ENCODE measurements around the gene PPEF1. TPM values are rescaled to one million over a fixed set of nuclear protein-coding genes. Genes with fewer than 3 reads are reported as not detected.
A peak's percentile ranks its signal among the peaks of the same experiment; 100 is the strongest.
"Not testable (repeated sequence)": the region's sequence is repeated elsewhere in the genome, so short reads cannot be mapped to it uniquely, and the experiment has no call there.

The PPEF1 gene
- total and polyA plus RNA-seq, 5 experiments from 2014 or later, result 0.26 to 0.75 (median 0.55) TPM; not detected in 2

DNA sequence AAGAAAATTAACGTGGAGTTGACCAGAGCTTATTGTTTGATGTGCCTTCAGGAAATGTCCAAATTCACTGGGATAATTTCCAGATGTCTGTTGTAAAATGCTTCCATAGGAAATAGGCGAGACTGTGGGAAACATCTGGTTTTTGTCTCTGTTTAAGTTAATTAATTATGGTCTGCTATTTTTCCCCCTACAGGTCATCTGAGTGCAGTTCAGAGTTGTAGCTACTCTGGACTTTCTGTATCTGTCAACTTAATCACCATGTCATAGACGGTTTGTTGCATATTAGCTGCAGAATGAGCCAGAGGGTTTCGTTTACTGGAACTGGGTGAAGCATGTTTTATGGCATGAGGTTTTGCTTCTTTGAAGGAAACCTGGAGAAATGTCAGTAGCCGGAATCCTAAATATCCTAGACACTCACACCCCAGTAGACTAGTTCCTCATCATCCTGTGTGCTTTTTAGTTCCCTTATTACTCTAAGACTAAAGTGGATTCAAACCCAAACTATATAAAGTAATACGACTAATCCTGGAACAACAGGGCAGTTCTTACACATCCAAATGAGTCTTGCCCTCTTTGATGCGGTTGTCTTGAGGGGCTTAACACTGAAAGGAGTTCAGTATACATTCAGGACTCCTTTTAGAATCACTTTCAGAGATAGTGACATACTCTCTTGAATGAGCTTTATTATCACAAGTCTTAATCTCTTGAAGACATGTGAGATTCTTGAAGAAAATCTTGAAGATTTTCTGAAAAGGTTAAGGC lies 62.5 kb downstream of the PPEF1 start:
- peaks cover 0 to 20% (median 3%) of the 10 kb centered on the region in 3 donors for H3K36me3 Mint-ChIP-seq
- no peak overlapping the region for H3K27ac Mint-ChIP-seq
- H3K4me3 Mint-ChIP-seq, result no peak overlapping the region
- H3K27me3 Mint-ChIP-seq, result no peaks in the 10 kb centered on the region
- ATAC-seq (no peak), DNase-seq (no peak)
- no peaks in the 10 kb centered on the region for H3K4me1 Mint-ChIP-seq
- POLR2A ChIA-PET, result no interaction called here
- H3K9me3 Mint-ChIP-seq, result peaks cover 0 to 18% (median 10%) of the 10 kb centered on the region in 9 donors

DNA sequence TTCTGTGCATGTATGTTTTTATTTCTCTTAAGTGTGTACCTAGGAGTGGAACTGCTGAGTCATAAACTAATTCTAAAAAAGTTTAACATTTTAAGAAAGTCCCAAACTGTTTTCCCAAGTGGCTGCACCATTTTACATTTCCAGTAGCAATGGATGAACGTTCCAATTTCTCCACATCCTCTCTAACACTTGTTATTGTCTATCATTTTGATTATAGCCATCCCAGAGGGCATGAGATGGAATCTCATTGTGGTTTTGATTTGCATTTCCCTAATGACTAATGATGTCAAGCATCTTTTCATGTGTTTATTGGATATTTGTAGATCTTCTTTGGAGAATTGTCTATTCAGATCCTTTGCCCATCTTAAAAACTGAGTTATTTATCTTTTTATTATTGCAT lies 82.5 kb downstream of the PPEF1 start:
- no peaks in the 10 kb centered on the region for H3K27me3 Mint-ChIP-seq
- peaks cover 0 to 10% (median 0%) of the 10 kb centered on the region in 9 donors for H3K9me3 Mint-ChIP-seq
- ATAC-seq (no peak), DNase-seq (no peak)
- no peak overlapping the region for H3K4me3 Mint-ChIP-seq
- H3K27ac Mint-ChIP-seq, result no peak overlapping the region
- H3K36me3 Mint-ChIP-seq, result no peaks in the 10 kb centered on the region
- H3K4me1 Mint-ChIP-seq, result no peaks in the 10 kb centered on the region
- POLR2A ChIA-PET, result no interaction called here

DNA sequence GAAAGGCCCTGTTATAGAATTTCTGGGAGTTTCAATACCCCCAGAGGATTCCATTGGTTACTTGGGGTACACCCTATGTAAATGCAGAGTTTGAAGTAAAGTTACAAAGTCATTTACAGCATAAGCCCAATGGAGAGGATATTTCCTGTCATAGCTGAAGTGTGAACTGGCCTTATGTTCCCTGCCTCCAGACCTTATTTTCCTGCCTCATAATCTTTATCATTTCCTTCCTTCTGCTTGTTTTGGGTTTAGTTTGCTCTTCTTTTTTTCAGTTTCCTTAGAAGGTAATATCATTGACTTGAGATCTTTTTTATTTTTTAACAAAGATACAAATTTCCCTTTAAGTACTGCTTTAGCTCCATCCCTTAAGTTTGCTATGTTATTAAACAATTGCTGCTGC lies 85.4 kb downstream of the PPEF1 start:
- Mint-ChIP-seq H3K27ac (no peak overlapping the region), H3K4me1 (no peaks in the 10 kb centered on the region), H3K36me3 (no peaks in the 10 kb centered on the region), H3K9me3 (peaks cover 0 to 10% (median 0%) of the 10 kb centered on the region in 9 donors), H3K4me3 (no peak overlapping the region), H3K27me3 (no peaks in the 10 kb centered on the region)
- no peak for DNase-seq
- POLR2A ChIA-PET, result no interaction called here
- ATAC-seq, result no peak

DNA sequence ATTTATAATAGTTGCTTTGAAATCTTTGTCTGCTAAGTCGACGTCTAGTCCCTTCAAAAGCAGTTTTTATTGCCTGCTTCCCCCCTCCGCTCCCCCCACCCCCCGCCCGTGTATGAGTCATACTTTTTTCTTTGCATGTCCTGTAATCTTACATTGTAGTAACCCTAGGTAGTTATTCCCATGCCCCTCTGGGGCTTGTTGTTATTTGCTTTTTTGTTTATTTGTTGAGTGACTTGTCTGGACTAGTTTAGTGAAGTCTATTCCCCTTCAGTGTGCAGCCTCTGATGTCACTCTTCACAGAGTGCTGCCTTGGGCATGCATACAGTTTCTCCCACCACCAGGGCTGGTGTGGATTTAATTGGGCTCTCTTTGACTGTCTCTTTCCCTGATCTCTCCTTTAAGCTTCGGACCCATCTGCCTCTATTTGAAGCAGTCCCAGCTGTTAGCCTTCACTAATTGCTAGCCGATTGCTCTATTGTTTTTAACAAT lies 86.2 kb downstream of the PPEF1 start:
- Mint-ChIP-seq H3K4me3 (no peak overlapping the region), H3K4me1 (no peaks in the 10 kb centered on the region), H3K27me3 (no peaks in the 10 kb centered on the region), H3K27ac (no peak overlapping the region), H3K9me3 (peaks cover 0 to 10% (median 0%) of the 10 kb centered on the region in 9 donors), H3K36me3 (no peaks in the 10 kb centered on the region)
- DNase-seq (no peak), ATAC-seq (no peak)
- POLR2A ChIA-PET, result no interaction called here

DNA sequence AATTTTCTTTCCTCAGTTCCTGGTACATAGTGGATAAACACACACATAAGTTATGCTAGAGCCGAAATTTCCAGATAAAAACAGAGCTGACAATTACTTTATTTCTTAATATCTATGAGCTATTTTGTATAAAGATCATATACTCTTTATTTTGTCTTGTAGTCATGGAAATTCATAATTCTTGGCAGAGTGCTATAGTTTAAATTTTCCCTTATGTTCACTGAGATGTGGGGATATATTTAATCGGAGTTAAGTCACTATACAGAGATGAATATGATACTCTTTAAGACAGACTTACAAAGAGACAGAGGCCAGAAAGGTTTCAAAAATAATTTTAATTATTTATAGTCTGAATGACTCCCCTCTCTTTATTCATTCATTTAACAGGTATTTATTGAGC lies 89.7 kb downstream of the PPEF1 start:
- H3K36me3 Mint-ChIP-seq, result no peaks in the 10 kb centered on the region
- no peak overlapping the region for H3K4me3 Mint-ChIP-seq
- POLR2A ChIA-PET, result no interaction called here
- H3K4me1 Mint-ChIP-seq, result no peaks in the 10 kb centered on the region
- H3K27me3 Mint-ChIP-seq, result no peaks in the 10 kb centered on the region
- ATAC-seq, result no peak
- no peak for DNase-seq
- peaks cover 0 to 2% (median 0%) of the 10 kb centered on the region in 9 donors for H3K9me3 Mint-ChIP-seq
- no peak overlapping the region for H3K27ac Mint-ChIP-seq

DNA sequence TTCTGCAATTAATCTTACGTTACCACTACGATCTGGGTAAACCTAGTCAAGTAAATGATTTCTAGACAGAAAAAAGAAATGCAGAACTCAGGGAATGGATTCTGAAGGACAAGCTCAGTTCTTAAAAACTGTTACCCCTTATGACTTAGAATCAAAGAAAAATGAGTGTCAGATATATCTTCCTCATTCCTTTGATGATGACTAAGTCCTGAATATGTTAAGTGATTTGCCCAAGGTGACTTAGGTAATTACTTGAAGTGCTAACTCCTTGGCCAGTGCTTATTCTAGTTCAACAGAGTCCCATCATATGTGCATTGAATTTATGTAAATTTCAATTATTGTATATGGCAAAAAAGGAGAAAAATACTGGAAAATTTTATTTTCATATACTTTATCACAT lies 92.5 kb downstream of the PPEF1 start:
- Mint-ChIP-seq H3K4me3 (no peak overlapping the region), H3K27ac (no peak overlapping the region), H3K9me3 (peaks cover 0 to 2% (median 0%) of the 10 kb centered on the region in 9 donors), H3K36me3 (no peaks in the 10 kb centered on the region), H3K4me1 (no peaks in the 10 kb centered on the region), H3K27me3 (no peaks in the 10 kb centered on the region)
- POLR2A ChIA-PET, result no interaction called here
- DNase-seq (no peak), ATAC-seq (no peak)

DNA sequence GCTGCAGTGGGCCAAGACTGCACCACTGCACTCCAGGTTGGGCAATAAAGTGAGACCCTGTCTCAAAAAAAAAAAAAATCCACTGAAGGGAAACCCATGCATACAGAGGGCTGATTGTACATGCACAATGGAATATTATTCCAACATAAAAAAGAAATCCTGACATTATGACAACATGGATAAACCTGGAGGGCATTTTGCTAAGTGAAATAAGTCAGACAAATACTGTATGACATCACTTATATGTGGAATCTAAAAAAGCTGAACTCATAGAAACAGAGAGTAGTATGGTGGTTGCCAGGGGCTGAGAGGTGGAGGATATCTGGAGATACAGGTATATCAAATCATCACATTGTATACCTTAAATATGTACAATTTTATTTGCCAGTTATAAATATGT lies 102.2 kb downstream of the PPEF1 start:
- POLR2A ChIA-PET, result no interaction called here
- no peaks in the 10 kb centered on the region for H3K4me1 Mint-ChIP-seq
- no peaks in the 10 kb centered on the region for H3K36me3 Mint-ChIP-seq
- DNase-seq (no peak), ATAC-seq (no peak)
- H3K27me3 Mint-ChIP-seq, result no peaks in the 10 kb centered on the region
- no peak overlapping the region for H3K27ac Mint-ChIP-seq
- H3K9me3 Mint-ChIP-seq, result no peaks in the 10 kb centered on the region
- no peak overlapping the region for H3K4me3 Mint-ChIP-seq

DNA sequence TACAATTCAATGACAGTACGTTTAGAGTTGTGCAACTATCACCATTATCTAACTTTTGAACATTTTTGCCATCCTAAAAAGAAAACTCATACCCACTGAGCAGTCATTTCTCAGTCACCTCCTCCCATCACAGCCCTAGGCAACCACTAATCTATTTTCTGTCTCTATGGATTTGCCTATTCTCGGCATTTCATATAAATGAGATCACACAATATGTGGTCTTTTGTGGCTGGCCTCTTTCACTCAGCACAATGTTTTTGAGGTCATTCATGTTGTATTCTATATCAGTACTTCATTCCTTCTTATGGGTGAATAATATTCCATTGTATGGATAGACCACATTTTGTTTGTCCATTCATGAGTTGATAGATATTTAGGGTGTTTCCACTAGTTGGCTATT lies 103.0 kb downstream of the PPEF1 start:
- Mint-ChIP-seq H3K4me1 (no peaks in the 10 kb centered on the region), H3K4me3 (no peak overlapping the region), H3K36me3 (no peaks in the 10 kb centered on the region), H3K27ac (no peak overlapping the region), H3K27me3 (no peaks in the 10 kb centered on the region), H3K9me3 (no peaks in the 10 kb centered on the region)
- no peak for ATAC-seq
- POLR2A ChIA-PET, result no interaction called here
- no peak for DNase-seq

DNA sequence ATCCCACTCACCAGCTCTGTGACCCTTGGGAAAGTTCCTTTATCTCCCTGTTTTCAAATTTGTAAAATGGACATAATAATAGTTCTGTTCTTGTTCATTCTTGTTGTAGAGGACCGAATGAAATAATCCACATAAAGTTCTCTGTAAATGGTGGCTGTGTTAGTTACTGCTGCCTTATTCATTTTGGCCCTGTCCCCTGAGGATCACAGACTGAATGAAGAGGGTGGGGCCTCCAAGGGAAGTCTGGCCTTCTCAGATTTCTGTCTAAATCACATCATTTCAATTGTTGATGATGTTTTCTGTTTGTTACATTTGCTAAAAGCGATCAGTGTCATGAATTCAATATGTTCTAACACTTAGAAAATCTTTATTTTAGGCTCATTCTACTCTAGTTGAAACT lies 117.9 kb downstream of the PPEF1 start:
- peaks cover 0 to 4% (median 0%) of the 10 kb centered on the region in 3 donors for H3K36me3 Mint-ChIP-seq
- H3K9me3 Mint-ChIP-seq, result peaks cover 0 to 13% (median 0%) of the 10 kb centered on the region in 9 donors
- POLR2A ChIA-PET, result no interaction called here
- DNase-seq (no peak), ATAC-seq (no peak)
- no peak overlapping the region for H3K27ac Mint-ChIP-seq
- no peaks in the 10 kb centered on the region for H3K27me3 Mint-ChIP-seq
- no peaks in the 10 kb centered on the region for H3K4me1 Mint-ChIP-seq
- no peak overlapping the region for H3K4me3 Mint-ChIP-seq

DNA sequence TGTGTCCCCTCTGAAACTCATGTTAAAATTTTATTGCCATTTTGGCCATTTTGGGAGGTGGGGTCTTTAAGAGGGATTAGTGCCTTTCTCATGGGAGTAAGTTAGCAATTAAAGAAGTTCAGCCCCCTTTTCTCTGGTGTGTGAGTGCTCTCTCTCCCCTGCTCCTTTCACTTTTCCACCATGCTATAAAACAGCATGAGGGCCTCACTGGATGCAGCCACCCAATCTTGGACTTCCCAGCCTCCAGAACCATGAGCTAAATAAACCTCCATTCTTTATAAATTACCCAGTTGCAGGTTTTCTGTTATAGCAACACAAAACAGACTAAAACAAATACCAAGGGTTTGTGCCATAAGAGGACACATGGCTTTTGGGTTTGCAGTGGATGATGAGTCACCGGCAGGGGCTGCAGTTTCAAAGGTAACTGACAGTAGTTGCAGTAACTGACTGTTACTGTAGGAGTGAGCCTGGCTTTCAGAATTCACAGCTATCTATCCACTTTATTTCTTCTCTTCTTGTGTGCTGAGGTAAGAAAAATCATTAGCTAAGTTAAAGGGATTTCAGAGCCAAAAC lies 121.5 kb downstream of the PPEF1 start:
- H3K27ac Mint-ChIP-seq, result no peak overlapping the region
- peaks cover 0 to 4% (median 0%) of the 10 kb centered on the region in 3 donors for H3K36me3 Mint-ChIP-seq
- ATAC-seq, result no peak

DNA sequence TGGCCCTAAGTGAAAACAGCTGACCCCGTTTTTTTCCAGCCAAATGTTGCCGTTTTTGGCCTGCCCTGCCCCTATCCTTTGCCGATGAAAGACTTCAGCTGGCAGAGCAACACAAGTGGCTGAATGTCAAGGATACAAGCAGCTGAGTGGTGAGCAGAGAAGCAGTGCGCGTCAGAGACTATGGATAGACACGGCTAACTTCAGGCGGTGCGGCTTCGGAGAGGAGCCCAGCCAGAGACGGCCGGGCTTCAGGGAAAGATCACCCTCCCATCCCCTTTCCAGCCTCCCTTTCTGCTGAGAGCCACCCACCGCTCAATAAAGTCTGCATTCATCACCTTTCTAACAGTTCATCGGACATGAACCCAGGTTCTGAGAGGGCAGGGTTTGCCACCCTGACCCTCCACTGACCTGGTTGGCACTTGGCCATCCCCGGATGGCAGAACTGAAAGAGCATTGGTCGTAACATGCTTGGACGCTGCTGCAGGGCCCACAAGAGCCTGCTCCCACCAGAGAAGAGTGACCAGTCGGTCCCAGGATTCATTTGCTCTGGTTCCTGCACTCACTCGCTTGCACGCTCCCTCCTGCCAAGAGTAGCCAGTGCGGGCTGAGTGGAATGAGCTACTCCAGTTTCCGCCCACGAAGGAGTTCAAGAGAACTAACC lies 125.8 kb downstream of the PPEF1 start:
- peaks cover 0 to 4% (median 0%) of the 10 kb centered on the region in 3 donors for H3K36me3 Mint-ChIP-seq
- POLR2A ChIA-PET, result no interaction called here
- no peaks in the 10 kb centered on the region for H3K27me3 Mint-ChIP-seq
- DNase-seq (no peak), ATAC-seq (no peak)
- no peaks in the 10 kb centered on the region for H3K4me1 Mint-ChIP-seq
- H3K9me3 Mint-ChIP-seq, result peaks cover 0 to 9% (median 0%) of the 10 kb centered on the region in 9 donors
- H3K27ac Mint-ChIP-seq, result peak overlapping the region in 1 of 10 donors; percentile 60
- H3K4me3 Mint-ChIP-seq, result no peak overlapping the region

More for the DNA sequence above, 121.5 kb downstream of the PPEF1 start:
- no peak for DNase-seq
- peaks cover 0 to 13% (median 0%) of the 10 kb centered on the region in 9 donors for H3K9me3 Mint-ChIP-seq
- no peaks in the 10 kb centered on the region for H3K4me1 Mint-ChIP-seq
- POLR2A ChIA-PET, result no interaction called here
- H3K27me3 Mint-ChIP-seq, result no peaks in the 10 kb centered on the region
- no peak overlapping the region for H3K4me3 Mint-ChIP-seq

DNA sequence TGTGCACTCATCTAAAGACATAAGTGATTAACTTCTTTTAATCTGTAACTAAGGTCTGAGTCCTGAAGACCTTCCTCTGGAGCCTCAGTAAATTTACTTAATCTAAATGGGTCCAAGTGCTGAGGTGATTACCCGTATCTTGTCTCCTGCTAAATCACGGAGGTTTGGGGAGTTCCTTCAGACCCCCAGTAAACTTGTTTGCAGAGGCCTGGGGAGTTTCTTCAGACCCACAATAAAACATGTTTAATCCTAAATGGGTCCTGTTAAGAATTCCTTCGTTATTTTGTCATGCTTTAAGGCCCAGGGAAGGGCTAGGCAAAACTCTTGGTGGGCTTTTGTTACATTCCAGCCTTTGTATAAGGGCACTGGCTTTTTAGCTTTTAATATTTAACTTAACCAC lies 140.5 kb downstream of the PPEF1 start:
- not testable (repeated sequence) for H3K27me3 Mint-ChIP-seq, H3K4me3 Mint-ChIP-seq, H3K36me3 Mint-ChIP-seq, ATAC-seq, H3K4me1 Mint-ChIP-seq, H3K9me3 Mint-ChIP-seq, DNase-seq
- H3K27ac Mint-ChIP-seq, result peak overlapping the region in 1 of 10 donors; percentile 61
- POLR2A ChIA-PET, result interaction anchor here (1.0 kb wide), 1 partner anchor 59 kb away, joined by 3 read pairs; no protein-coding TSS in a partner anchor
